Fibroblast of skin of right biceps (primary cell): Measurements from ENCODE around the gene EXD2.
"Not testable (repeated sequence)": the region's sequence is repeated elsewhere in the genome, so short reads cannot be mapped to it uniquely, and the experiment has no call there.

Experiments
- DNase-seq: peaks from one replicate; pipeline ENCODE4 v3.0.0-alpha.2; 2013

The EXD2 gene

DNA sequence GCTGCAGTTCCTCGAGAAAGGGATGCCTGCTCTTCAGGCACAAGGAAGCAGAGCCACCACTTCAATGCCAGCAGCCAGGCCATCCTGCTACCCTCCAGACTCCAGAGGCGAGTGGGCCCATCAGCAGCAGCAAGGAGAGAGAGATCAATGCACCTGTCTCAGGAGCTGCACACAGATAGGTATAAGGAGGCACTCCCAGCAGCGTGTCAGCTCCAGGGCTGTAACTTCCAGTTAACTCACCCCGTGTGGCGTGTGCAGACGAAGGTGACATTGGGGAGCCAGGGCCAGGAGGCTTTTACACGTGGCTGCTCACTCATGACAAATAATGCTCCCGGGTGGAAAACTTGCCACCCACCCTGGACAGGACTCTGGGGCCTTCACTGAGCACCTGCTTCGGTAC, 92.9 kb downstream of the EXD2 start:
- DNase-seq = no peak

DNA sequence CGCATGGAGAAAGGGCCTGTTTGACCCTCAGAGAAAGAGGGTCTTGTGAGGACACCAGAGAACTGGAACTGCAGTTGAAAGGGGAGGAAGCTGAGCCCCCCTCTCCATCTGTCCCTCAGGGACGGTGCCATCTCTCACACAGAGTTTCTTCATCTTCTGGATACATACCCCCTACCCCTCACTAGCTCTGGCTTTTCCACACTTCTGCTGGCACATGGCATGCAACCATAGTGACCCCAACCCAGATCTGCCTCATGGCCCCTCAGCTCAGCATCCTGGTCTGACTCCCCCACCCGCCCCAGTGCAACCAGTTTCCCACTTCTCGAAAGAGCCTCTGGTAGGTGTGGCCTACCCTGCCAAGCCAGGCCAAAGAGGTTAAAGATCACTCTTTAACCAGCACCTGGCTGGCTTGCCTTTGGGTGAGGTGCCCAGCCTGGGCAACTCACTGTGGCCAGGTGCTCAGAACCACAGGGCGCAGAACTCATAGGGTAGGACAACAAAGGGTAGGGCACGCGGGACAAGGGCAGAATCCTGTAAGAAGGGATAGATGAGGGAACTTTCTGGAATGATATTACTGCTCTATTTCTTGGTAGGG, 94.5 kb downstream of the EXD2 start:
- DNase-seq = no peak

DNA sequence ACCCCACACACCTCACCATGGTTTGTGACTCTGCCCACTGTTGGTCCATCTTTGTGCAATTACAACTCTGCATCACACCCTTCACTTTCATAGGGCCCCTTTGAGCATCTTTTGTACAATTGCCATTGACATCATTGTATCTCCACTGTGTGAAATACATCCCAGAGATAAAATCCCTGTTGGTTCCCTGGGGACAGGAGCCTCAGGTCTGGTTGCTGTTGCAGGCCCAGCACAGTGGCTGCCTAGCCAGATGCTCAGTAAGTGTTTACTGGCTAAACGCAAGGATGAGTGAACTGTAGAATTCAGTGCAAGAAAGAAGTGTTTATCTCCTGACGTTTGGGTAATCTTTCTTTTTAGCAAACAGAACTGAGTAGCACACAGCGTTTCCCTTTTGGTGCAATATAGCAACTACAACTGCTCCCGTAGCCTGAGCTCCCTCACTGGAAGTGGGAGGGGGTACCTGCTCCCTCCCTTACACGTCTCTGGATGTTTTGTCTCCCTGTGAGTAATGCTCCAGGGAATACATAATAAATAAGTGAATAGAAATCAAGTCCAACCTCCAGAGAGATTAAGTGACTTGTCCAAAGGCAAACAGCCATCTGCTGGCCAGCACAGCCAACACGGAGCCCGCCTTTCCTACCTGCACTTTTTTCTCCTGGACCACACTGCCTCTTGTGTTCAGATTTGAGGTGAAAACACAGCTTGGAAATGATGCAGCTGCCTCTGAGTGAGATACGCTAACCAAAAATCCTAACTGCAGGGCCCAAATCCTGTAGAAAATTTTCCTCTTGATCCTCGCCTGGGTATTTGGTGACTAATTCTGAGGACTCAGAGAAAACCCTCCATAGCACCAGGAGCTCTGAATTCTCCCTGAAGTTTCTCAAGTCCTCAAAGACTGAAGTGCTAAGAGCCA, 96.1 kb downstream of the EXD2 start:
- DNase-seq = peak; percentile 19

DNA sequence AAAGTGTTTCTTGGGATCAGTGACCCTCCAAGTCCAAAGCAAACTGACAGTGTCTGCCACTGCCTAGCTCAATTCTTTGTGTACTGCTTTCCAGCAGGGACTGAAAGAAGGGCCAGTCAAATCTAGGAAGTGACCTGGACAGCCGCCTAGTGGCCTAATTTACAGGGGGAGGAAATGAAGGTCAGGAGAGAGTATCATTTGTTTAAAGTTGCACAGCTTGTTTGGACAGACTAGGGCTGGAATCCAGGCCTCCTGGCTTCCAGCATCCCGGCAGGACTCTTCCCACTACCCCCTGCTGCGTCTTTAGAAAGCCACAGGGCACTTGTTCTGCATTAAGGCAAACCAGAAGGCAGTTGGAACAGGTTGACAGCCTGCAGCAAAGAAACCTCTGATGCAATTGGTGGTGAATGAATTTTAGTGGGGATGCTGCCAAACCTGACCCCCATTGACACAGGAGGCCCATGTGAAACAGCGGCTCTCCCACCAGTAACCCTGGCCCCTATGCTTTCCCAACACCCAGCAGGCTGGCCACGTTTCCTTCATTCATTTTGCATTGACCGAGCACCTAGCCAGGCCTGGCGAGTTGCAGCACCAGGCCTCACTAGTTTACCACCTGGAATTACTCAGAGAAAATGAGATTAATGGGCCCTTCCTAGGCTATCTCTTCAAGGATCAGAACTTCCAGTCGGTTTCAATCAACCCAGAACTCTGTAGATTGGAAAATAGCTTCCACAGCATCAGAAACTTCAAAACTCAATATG, 96.9 kb downstream of the EXD2 start:
- DNase-seq = peak; percentile 17

DNA sequence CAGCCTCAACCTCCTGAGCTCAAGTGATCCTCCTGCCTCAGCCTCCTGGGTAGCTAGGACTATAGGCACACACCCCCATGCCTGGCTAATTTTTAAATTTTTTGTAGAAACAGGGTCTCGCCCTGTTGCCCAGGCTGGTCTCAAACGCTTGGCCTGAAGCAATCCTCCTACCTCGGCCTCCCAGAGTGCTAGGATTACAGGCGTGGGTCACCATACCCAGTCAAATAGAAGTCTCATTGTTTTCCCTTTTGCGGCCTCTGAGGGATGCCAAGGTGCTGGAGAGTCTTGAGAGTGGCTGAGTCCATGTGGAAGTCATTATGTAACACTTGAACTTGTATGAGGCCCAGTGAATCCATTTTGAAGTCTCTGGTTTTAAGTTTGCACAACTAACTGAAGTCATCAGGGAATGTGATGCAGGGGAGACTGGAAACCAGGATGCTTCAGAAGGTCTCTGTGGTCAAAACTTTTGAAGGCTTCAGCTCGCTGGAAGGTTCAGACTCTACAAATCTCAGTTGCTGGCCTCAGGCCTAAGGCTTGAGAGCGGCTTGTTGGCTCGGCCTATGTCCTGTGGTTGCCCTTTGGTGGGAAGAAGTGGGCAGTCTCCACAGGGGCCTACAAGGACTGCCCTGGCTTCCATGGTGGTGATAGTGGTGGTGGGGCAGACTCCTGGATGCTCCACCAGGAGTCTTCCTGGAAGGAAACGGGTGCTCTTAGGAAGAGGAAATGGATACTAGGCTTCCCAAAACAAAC, 97.8 kb downstream of the EXD2 start:
- no peak for DNase-seq

DNA sequence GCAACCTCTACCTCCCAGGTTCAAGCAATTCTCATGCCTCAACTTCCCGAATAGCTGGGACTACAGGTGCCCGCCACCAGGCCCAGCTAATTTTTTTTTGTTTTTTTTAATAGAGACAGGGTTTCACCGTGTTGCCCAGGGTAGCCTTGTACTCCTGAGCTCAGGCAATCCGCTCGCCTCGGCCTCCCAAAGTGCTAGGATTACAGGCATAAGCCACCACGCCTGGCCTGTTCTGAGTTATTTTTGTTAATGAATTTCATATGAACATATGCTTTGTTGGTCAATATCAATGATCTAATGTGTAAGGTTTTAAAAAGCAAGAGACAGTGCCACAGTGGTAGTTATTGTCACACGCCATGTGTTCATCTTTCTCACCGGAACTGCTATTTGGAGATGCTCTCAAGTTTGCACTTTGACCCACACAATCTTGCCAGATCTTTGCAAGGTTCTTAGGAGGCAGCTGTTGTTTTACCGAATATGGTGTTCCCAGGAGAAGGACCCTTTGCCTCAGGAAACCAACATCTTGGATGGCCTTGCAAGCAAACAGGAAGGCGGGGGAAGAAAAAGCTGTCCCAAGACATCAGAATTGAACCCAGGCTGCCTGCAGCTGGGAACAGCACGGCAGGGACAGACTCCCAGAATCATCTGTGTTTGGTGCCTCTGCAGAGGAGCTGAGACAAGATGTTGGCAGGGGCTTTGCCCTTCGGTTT, 98.7 kb downstream of the EXD2 start:
- no peak for DNase-seq

DNA sequence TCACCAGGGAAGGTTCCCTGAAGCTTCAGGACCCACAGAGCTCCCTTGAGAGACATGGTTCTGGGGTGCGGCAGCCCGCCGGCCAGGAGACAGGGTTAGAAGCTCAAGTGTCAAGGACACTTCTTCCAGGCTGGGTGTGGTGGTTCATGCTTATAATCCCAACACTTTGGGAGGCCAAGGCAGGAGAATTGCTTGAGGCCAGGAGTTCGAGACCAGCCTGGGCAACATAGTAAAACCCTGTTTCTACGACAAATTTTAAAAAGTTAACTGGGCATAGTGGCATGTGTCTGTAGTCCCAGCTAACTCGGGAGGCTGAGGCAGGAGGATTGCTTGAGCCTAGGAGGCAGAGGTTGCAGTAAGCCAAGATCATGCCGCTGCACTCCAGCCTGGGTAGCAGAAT, 99.6 kb downstream of the EXD2 start:
- DNase-seq = not testable (repeated sequence)

DNA sequence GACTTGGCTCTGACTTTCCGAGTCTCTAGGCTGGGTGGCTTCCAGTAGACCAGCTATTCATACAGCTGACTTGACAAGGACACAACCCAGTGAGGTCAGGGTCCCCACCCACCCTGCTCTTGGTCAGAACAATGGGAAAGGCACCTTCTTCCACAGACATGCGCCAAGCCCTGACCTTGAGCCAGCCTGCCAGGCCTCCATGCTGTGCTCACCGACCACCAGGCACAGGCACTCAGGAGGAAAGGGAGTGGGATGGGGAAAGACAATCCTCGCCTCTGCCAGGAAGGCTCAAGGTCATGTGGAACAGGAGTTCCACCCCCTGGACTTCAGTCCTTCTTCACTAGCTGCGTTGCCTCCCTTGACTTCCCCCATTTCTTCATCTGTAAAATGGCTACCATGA, 100.1 kb downstream of the EXD2 start:
- no peak for DNase-seq

DNA sequence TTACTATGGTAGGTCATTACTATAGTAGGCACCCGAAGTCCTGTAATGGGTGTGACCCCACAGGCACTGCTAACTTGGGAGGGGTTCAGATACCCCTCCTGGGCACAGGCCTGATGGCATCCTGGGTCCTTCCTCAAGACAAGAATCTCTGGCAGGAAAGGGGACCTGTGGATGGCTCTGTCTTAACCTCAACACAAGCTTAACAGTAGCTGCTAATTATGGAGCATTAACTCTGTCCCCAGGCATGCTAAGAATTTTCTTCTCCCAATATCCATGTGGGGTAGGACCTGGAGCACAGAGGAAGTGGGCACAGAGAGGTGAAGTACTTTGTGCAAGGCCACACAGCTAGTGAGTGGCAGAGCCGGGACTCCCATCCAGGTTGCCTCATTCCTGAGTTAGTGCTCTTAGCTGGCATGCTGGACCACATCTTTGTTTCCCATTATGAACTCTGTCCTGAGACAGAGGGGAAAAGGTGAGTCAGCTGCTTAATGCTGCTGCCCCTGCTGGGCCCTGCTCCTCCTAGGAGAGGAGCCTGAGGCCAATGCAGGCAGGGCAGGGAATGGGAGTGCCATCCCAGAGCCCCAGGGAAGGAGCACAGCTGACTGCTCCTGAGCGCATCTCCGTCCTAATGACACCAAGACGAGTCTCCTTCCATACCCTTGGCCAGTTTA, 100.7 kb downstream of the EXD2 start:
- DNase-seq = no peak
